GM19240 (cell line): ENCODE results near the gene SDK1.

Experiments
- DNase-seq: peaks from one replicate; pipeline ENCODE4 v3.0.0; 2011; ENCODE audit warnings: low spot score; ENCODE audit not compliant: insufficient read length

The SDK1 gene

GRCh38 chr7:4190010-4190981 lies 889.2 kb downstream of the SDK1 start:
- DNase-seq = no peak

GRCh38 chr7:4191046-4191445 lies 890.0 kb downstream of the SDK1 start:
- no peak for DNase-seq

GRCh38 chr7:4191525-4191924 lies 890.5 kb downstream of the SDK1 start:
- DNase-seq = no peak

- DNase-seq = no peak
Observed at GRCh38 chr7:4195660-4196059, 894.6 kb downstream of the SDK1 start.

GRCh38 chr7:4196121-4196819 lies 895.2 kb downstream of the SDK1 start:
- no peak for DNase-seq

- DNase-seq = no peak
Observed at GRCh38 chr7:4198301-4198700, 897.2 kb downstream of the SDK1 start.

- DNase-seq = no peak
Observed at GRCh38 chr7:4200546-4201094, 899.6 kb downstream of the SDK1 start.

GRCh38 chr7:4201566-4201965 lies 900.5 kb downstream of the SDK1 start:
- no peak for DNase-seq

- no peak for DNase-seq
Observed at GRCh38 chr7:4202154-4202736, 901.2 kb downstream of the SDK1 start.

- no peak for DNase-seq
Observed at GRCh38 chr7:4202954-4203353, 901.9 kb downstream of the SDK1 start.

- DNase-seq = no peak
Observed at GRCh38 chr7:4203626-4204512, 902.8 kb downstream of the SDK1 start.

- no peak for DNase-seq
Observed at GRCh38 chr7:4204513-4205165, 903.6 kb downstream of the SDK1 start.

- no peak for DNase-seq
Observed at GRCh38 chr7:4205828-4206227, 904.8 kb downstream of the SDK1 start.

GRCh38 chr7:4207011-4207410 lies 906.0 kb downstream of the SDK1 start:
- DNase-seq = no peak

- DNase-seq = no peak
Observed at GRCh38 chr7:4208086-4208485, 907.0 kb downstream of the SDK1 start.

GRCh38 chr7:4208586-4208985 lies 907.5 kb downstream of the SDK1 start:
- no peak for DNase-seq

- no peak for DNase-seq
Observed at GRCh38 chr7:4209126-4209525, 908.1 kb downstream of the SDK1 start.

- DNase-seq = no peak
Observed at GRCh38 chr7:4209966-4210365, 908.9 kb downstream of the SDK1 start.

GRCh38 chr7:4210821-4211220 lies 909.8 kb downstream of the SDK1 start:
- no peak for DNase-seq

- DNase-seq = no peak
Observed at GRCh38 chr7:4211261-4211660, 910.2 kb downstream of the SDK1 start.
